Sigmoid colon (tissue), 7 donors: ENCODE data around the gene KRTAP3-2. TPM values are rescaled to one million over a fixed set of nuclear protein-coding genes. Genes with fewer than 3 reads are reported as not detected.

Source experiments
- DNase-seq: peaks from one replicate; pipeline ENCODE4 v3.0.0-alpha.2; 2019
- H3K27ac ChIP-seq, 4 donors: fragments of 200-600 bp; sonication (generic); one replicate each; pipeline ENCODE4 v1.5.1; 2016 to 2019; ENCODE audit warnings: mild to moderate bottlenecking in 1 of 4
- H3K27me3 ChIP-seq, 3 donors: fragments of 200-600 bp; sonication (generic); one replicate each; pipeline ENCODE4 v1.5.1; 2019; ENCODE audit warnings: mild to moderate bottlenecking in 1 of 3
- H3K36me3 ChIP-seq, 4 donors: fragments of 200-600 bp; sonication (generic); one replicate each; pipeline ENCODE4 v1.5.1; 2016 to 2019
- H3K4me1 ChIP-seq, 4 donors: fragments of 200-600 bp; sonication (generic); one replicate each; pipeline ENCODE4 v1.5.1; 2017 to 2019
- H3K4me3 ChIP-seq, 4 donors: fragments of 200-600 bp; sonication (generic); one replicate each; pipeline ENCODE4 v1.5.1; 2017 to 2019; ENCODE audit warnings: mild to moderate bottlenecking in 2 of 4, moderate library complexity in 1 of 4
- H3K9me3 ChIP-seq, 4 donors: fragments of 200-600 bp in 3 of 4; sonication (generic) in 3 of 4; one replicate each; pipeline versions ENCODE4 v1.5.1 to v1.6.1; 2013 to 2019
- CTCF ChIP-seq, 4 experiments: fragments of 450-650 bp in 3 of 4; fragments of 200-600 bp in 1 of 4; IDR thresholded peaks; one replicate each; pipeline ENCODE4 v1.5.1; 2016 to 2019; ENCODE audit warnings: antibody characterized with exemption in 4 of 4, mild to moderate bottlenecking in 3 of 4, moderate library complexity in 2 of 4
- EP300 ChIP-seq, 4 donors: sonication (generic); formaldehyde crosslinking; IDR thresholded peaks; one replicate each; pipeline ENCODE4 v1.6.1; 2017; ENCODE audit warnings: antibody characterized with exemption in 4 of 4
- POLR2A ChIP-seq, 2 donors: fragments of 450-650 bp; IDR thresholded peaks; one replicate each; pipeline ENCODE4 v1.6.1; 2016; ENCODE audit warnings: antibody characterized with exemption in 2 of 2, mild to moderate bottlenecking in 2 of 2, moderate library complexity in 2 of 2
- POLR2AphosphoS5 ChIP-seq, 4 donors: sonication (generic); formaldehyde crosslinking; IDR thresholded peaks; one replicate each; pipeline ENCODE4 v1.6.1; 2017; ENCODE audit warnings: antibody characterized with exemption in 4 of 4
- WGBS, 2 donors: extraction: QIAGEN DNeasy Blood & Tissue Kit; methylation state at CpG; one replicate each; pipeline ENCODE4 v1.1.7; 2013; 5-methylcytosine and 5-hydroxymethylcytosine counted together
- intact Hi-C: fragments of 100-400 bp; cut with DNase I; formaldehyde crosslinking; loops from one replicate; pipeline ENCODE4 v1.15.1; 2023
- polyA plus RNA-seq, 3 donors: library from polyadenylated mRNA; stranded (reverse); fragments of 200-250 nt; gene quantifications; one replicate each; pipeline ENCODE4 v1.2.3, GENCODE V29; 2013
- total RNA-seq, 4 donors: library from RNA; depleted of rRNA; stranded (reverse); fragments of >200 nt; gene quantifications; one replicate each; pipeline ENCODE4 v1.1.0, GENCODE V29; 2016
- donor health status: healthy with polysubstance abuse.
- donor health status: Bipolar disorder and iron deficiency.
- donor health status: healthy.

The KRTAP3-2 gene
- total and polyA plus RNA-seq, 7 donors: not detected

- TF ChIP-seq POLR2A (IDR thresholded peaks at IDR 0.05) (no peak), EP300 (IDR thresholded peaks at IDR 0.05) (no peak), CTCF (IDR thresholded peaks at IDR 0.05) (no peak)
- H3K9me3 ChIP-seq: no peaks in the 10 kb centered on the region
- 69 to 84% methylated on average over 2 of the region's 2 CpGs for WGBS, 2 donors
- no peak overlapping the region for H3K4me3 ChIP-seq
- H3K27me3 ChIP-seq: no peaks in the 10 kb centered on the region
- no peaks in the 10 kb centered on the region for H3K36me3 ChIP-seq
- intact Hi-C loops: no loop called here
- H3K4me1 ChIP-seq: no peaks in the 10 kb centered on the region
- no peak for DNase-seq
- no peak overlapping the region for H3K27ac ChIP-seq
These were observed 6.6 kb downstream of the KRTAP3-2 start for GRCh38 chr17:40993084-40993483.

GRCh38 chr17:40992666-40993065, 7.0 kb downstream of the KRTAP3-2 start:
- no peak for DNase-seq
- Histone ChIP-seq H3K4me1 (no peaks in the 10 kb centered on the region), H3K27me3 (no peaks in the 10 kb centered on the region), H3K9me3 (no peaks in the 10 kb centered on the region), H3K4me3 (no peak overlapping the region), H3K27ac (no peak overlapping the region), H3K36me3 (no peaks in the 10 kb centered on the region)
- intact Hi-C loops: no loop called here
- TF ChIP-seq POLR2AphosphoS5 (IDR thresholded peaks at IDR 0.05) (no peak), CTCF (IDR thresholded peaks at IDR 0.05) (no peak), POLR2A (IDR thresholded peaks at IDR 0.05) (no peak), EP300 (IDR thresholded peaks at IDR 0.05) (no peak)
- WGBS, 2 donors: 19 to 68% methylated on average over 3 of the region's 3 CpGs

- no peaks in the 10 kb centered on the region for H3K9me3 ChIP-seq
- 71 to 75% methylated on average over 8 of the region's 8 CpGs for WGBS, 2 donors
- H3K27me3 ChIP-seq: no peaks in the 10 kb centered on the region
- intact Hi-C loops: no loop called here
- no peaks in the 10 kb centered on the region for H3K4me1 ChIP-seq
- no peak overlapping the region for H3K27ac ChIP-seq
- no peaks in the 10 kb centered on the region for H3K36me3 ChIP-seq
- TF ChIP-seq EP300 (IDR thresholded peaks at IDR 0.05) (no peak), POLR2AphosphoS5 (IDR thresholded peaks at IDR 0.05) (no peak)
- H3K4me3 ChIP-seq: no peak overlapping the region
- no peak for DNase-seq
These were observed 12.8 kb downstream of the KRTAP3-2 start for GRCh38 chr17:40986920-40987319.

- Histone ChIP-seq H3K27ac (no peak within 1 kb of the TSS), H3K27me3 (no peaks in the 10 kb centered on the region), H3K9me3 (no peaks in the 10 kb centered on the region), H3K36me3 (no peaks in the 10 kb centered on the region), H3K4me1 (peaks cover 0 to 8% (median 0%) of the 10 kb centered on the region in 4 donors), H3K4me3 (no peak within 1 kb of the TSS)
- 30 to 49% methylated on average over 3 of the region's 3 CpGs for WGBS, 2 donors
- intact Hi-C loops: no loop called here
- DNase-seq: no peak
- TF ChIP-seq POLR2A (IDR thresholded peaks at IDR 0.05) (no peak), CTCF (IDR thresholded peaks at IDR 0.05) (no peak), EP300 (IDR thresholded peaks at IDR 0.05) (no peak), POLR2AphosphoS5 (IDR thresholded peaks at IDR 0.05) (no peak)
These were observed 15.5 kb downstream of the KRTAP3-2 start, which contains the start of gene KRT40 for GRCh38 chr17:40984226-40984625. KRT40 (minus strand) TSS chr17:40984326; CDS start chr17:40984273, 53 bp downstream.

- H3K27me3 ChIP-seq: peaks cover 0 to 6% (median 0%) of the 10 kb centered on the region in 3 donors
- TF ChIP-seq POLR2A (IDR thresholded peaks at IDR 0.05): no peak
- TF ChIP-seq CTCF (IDR thresholded peaks at IDR 0.05): no peak
- no peak for TF ChIP-seq POLR2AphosphoS5 (IDR thresholded peaks at IDR 0.05)
- TF ChIP-seq EP300 (IDR thresholded peaks at IDR 0.05): no peak
- H3K4me3 ChIP-seq: no peak overlapping the region
- no peaks in the 10 kb centered on the region for H3K9me3 ChIP-seq
- no peak for DNase-seq
- H3K4me1 ChIP-seq: peaks cover 0 to 8% (median 0%) of the 10 kb centered on the region in 4 donors
- WGBS, 2 donors: 60 to 68% methylated on average over 5 of the region's 5 CpGs
- H3K36me3 ChIP-seq: no peaks in the 10 kb centered on the region
- no peak overlapping the region for H3K27ac ChIP-seq
- intact Hi-C loops: no loop called here
These were observed 18.6 kb downstream of the KRTAP3-2 start for GRCh38 chr17:40981115-40981514.
